SU-DHL-6 (cell line): Measurements from ENCODE around the gene KCNJ18.
"Not testable (repeated sequence)": the region's sequence is repeated elsewhere in the genome, so short reads cannot be mapped to it uniquely, and the experiment has no call there.

ENCODE experiments used
- H2AFZ ChIP-seq: fragments of 200-600 bp; sonication (generic); 2 replicates; pipeline ENCODE4 v1.6.1; 2014; ENCODE audit warnings: low read depth, mild to moderate bottlenecking, moderate library complexity, mixed read lengths, antibody characterized with exemption, low read length; ENCODE audit not compliant: severe bottlenecking
- H3F3A ChIP-seq: fragments of 200-600 bp; shearing (Covaris generic); 2 replicates; pipeline ENCODE4 v1.6.0; 2016; ENCODE audit warnings: antibody characterized with exemption, mild to moderate bottlenecking; ENCODE audit not compliant: insufficient read depth
- H3K27ac ChIP-seq: fragments of 200-600 bp; sonication (generic); 2 replicates; pipeline ENCODE4 v1.5.1; 2016; ENCODE audit warnings: low read depth, mild to moderate bottlenecking, low read length, moderate library complexity, mixed read lengths
- H3K27me3 ChIP-seq: fragments of 200-600 bp; sonication (generic), shearing (Covaris generic); 2 replicates; pipeline ENCODE4 v1.6.0; 2014; ENCODE audit warnings: mild to moderate bottlenecking, low read length
- H3K36me3 ChIP-seq: fragments of 200-600 bp; sonication (generic); 2 replicates; pipeline ENCODE4 v1.6.1; 2014; ENCODE audit warnings: mild to moderate bottlenecking, low read length, mixed read lengths
- H3K4me2 ChIP-seq: fragments of 300-600, 200-600 bp; shearing (Covaris generic), sonication (generic); 2 replicates; pipeline ENCODE4 v1.6.0; 2014; ENCODE audit warnings: low read length, low read depth, mild to moderate bottlenecking; ENCODE audit not compliant: poor library complexity, severe bottlenecking
- H3K4me3 ChIP-seq: fragments of 200-600 bp; sonication (generic); 2 replicates; pipeline ENCODE4 v1.5.1; 2014; ENCODE audit warnings: antibody characterized with exemption, low read length, mild to moderate bottlenecking, mixed read lengths; ENCODE audit not compliant: insufficient read depth, poor library complexity, severe bottlenecking
- H3K79me2 ChIP-seq: fragments of 200-600 bp; sonication (generic); 2 replicates; pipeline ENCODE4 v1.6.1; 2014; ENCODE audit warnings: mild to moderate bottlenecking, low read length, moderate library complexity; ENCODE audit not compliant: insufficient read depth
- H3K9ac ChIP-seq: fragments of 200-600 bp; sonication (generic); 2 replicates; pipeline ENCODE4 v1.7.0; 2014; ENCODE audit warnings: mild to moderate bottlenecking, low read length
- H3K9me2 ChIP-seq: fragments of 200-600 bp; sonication (generic); replicated peaks from 2 replicates; pipeline ENCODE4 v1.6.1; 2014; ENCODE audit warnings: low read length; ENCODE audit not compliant: insufficient read depth
- H3K9me3 ChIP-seq: fragments of 200-600 bp; sonication (generic); 2 replicates; pipeline ENCODE4 v1.6.1; 2014; ENCODE audit warnings: low read length, mixed read lengths; ENCODE audit not compliant: insufficient read depth
- H4K20me1 ChIP-seq: fragments of 200-600 bp; sonication (generic); 2 replicates; pipeline ENCODE4 v1.6.1; 2014; ENCODE audit warnings: low read depth, mild to moderate bottlenecking, antibody characterized with exemption, low read length, moderate library complexity, mixed read lengths

KCNJ18 gene

GRCh38 chr17:21719511-21720226, 27.3 kb downstream of the KCNJ18 start:
- H3F3A ChIP-seq, H2AFZ ChIP-seq, H3K9me3 ChIP-seq: not testable (repeated sequence)

GRCh38 chr17:21720566-21720965, 28.2 kb downstream of the KCNJ18 start:
- H3K27me3 ChIP-seq, H3K4me2 ChIP-seq, H3K4me3 ChIP-seq, H3K9me3 ChIP-seq, H3K9me2 ChIP-seq, H3F3A ChIP-seq, H4K20me1 ChIP-seq, H3K27ac ChIP-seq, H2AFZ ChIP-seq, H3K79me2 ChIP-seq, H3K36me3 ChIP-seq, H3K9ac ChIP-seq: not testable (repeated sequence)

More at GRCh38 chr17:21719511-21720226, 27.3 kb downstream of the KCNJ18 start:
- not testable (repeated sequence) for H3K9ac ChIP-seq, H4K20me1 ChIP-seq, H3K4me3 ChIP-seq, H3K4me2 ChIP-seq, H3K27me3 ChIP-seq, H3K79me2 ChIP-seq, H3K9me2 ChIP-seq, H3K27ac ChIP-seq, H3K36me3 ChIP-seq

GRCh38 chr17:21722268-21722667, 29.9 kb downstream of the KCNJ18 start:
- not testable (repeated sequence) for H3F3A ChIP-seq, H4K20me1 ChIP-seq

GRCh38 chr17:21724216-21725006, 32.1 kb downstream of the KCNJ18 start:
- not testable (repeated sequence) for H3K27ac ChIP-seq, H3K9me3 ChIP-seq, H3K4me2 ChIP-seq, H3K9me2 ChIP-seq, H3K4me3 ChIP-seq, H3K79me2 ChIP-seq, H3F3A ChIP-seq, H4K20me1 ChIP-seq, H3K36me3 ChIP-seq, H2AFZ ChIP-seq, H3K27me3 ChIP-seq, H3K9ac ChIP-seq

More at GRCh38 chr17:21722268-21722667, 29.9 kb downstream of the KCNJ18 start:
- not testable (repeated sequence) for H3K27me3 ChIP-seq, H2AFZ ChIP-seq, H3K27ac ChIP-seq, H3K9ac ChIP-seq, H3K4me3 ChIP-seq, H3K9me2 ChIP-seq, H3K9me3 ChIP-seq, H3K79me2 ChIP-seq, H3K36me3 ChIP-seq, H3K4me2 ChIP-seq

- H3F3A ChIP-seq, H3K36me3 ChIP-seq, H4K20me1 ChIP-seq, H3K9me2 ChIP-seq, H3K4me2 ChIP-seq, H3K9me3 ChIP-seq, H3K9ac ChIP-seq, H3K4me3 ChIP-seq, H3K79me2 ChIP-seq, H3K27me3 ChIP-seq, H2AFZ ChIP-seq, H3K27ac ChIP-seq: not testable (repeated sequence)
Observed at GRCh38 chr17:21731076-21731475, 38.8 kb downstream of the KCNJ18 start.

GRCh38 chr17:21733931-21734330, 41.6 kb downstream of the KCNJ18 start:
- not testable (repeated sequence) for H3K36me3 ChIP-seq, H3K27ac ChIP-seq, H3K79me2 ChIP-seq, H3K9me2 ChIP-seq, H3K27me3 ChIP-seq, H3K9ac ChIP-seq, H3K4me2 ChIP-seq, H4K20me1 ChIP-seq, H3K4me3 ChIP-seq, H3K9me3 ChIP-seq, H3F3A ChIP-seq, H2AFZ ChIP-seq

- not testable (repeated sequence) for H3K4me3 ChIP-seq, H3K79me2 ChIP-seq, H3K4me2 ChIP-seq, H3K27me3 ChIP-seq, H3F3A ChIP-seq, H3K36me3 ChIP-seq, H3K27ac ChIP-seq, H3K9ac ChIP-seq, H3K9me3 ChIP-seq, H3K9me2 ChIP-seq, H4K20me1 ChIP-seq, H2AFZ ChIP-seq
Observed at GRCh38 chr17:21735814-21736213, 43.5 kb downstream of the KCNJ18 start.

- not testable (repeated sequence) for H3K27me3 ChIP-seq, H3K9me2 ChIP-seq, H3K27ac ChIP-seq, H3K4me2 ChIP-seq, H3F3A ChIP-seq, H3K36me3 ChIP-seq, H3K79me2 ChIP-seq, H3K9me3 ChIP-seq, H3K9ac ChIP-seq, H3K4me3 ChIP-seq, H4K20me1 ChIP-seq, H2AFZ ChIP-seq
Observed at GRCh38 chr17:21737015-21737580, 44.8 kb downstream of the KCNJ18 start.
